Jurkat, Clone E6-1 (cell line): ENCODE data around the gene LFNG.

ENCODE experiments used
- DNase-seq: peaks from one replicate; pipeline ENCODE4 v3.0.0-alpha.2; 2011; ENCODE audit warnings: low read depth, low spot score
- H3K4me3 ChIP-seq: 2 replicates; pipeline ENCODE4 v1.5.1; 2011; ENCODE audit warnings: mild to moderate bottlenecking, low read length, control low read depth, moderate library complexity

LFNG gene

DNA sequence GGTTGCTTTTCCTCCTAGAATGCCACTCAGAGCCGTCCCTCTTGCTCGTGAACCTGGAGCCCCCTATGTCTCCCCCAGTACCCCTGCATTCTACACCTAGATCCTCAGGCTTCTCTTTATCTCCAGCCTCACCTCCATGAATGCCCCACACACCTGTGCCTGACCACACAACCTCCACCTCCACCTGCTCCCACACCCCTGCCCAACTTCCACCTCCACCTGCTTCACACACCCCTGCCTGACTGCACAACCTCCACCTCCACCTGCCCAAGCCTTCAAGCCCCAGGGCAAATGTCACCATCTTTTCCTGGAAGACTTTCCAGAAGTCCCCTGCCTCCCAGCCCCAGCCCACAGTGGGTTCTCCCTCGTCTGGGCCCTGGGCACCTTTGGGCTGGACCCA, 6.9 kb upstream of the LFNG start:
- H3K4me3 ChIP-seq: no peak overlapping the region
- no peak for DNase-seq

GRCh38 chr7:2513702-2514101, 5.9 kb upstream of the LFNG start:
- H3K4me3 ChIP-seq: no peak overlapping the region
- no peak for DNase-seq

- no peak overlapping the region for H3K4me3 ChIP-seq
- DNase-seq: no peak
Measured at GRCh38 chr7:2514473-2515423, 4.8 kb upstream of the LFNG start.

- no peak for DNase-seq
Measured at GRCh38 chr7:2515424-2516193, 4.0 kb upstream of the LFNG start.

GRCh38 chr7:2516194-2516555, 3.4 kb upstream of the LFNG start:
- no peak for DNase-seq

More at GRCh38 chr7:2515424-2516193, 4.0 kb upstream of the LFNG start:
- H3K4me3 ChIP-seq: no peak overlapping the region

DNA sequence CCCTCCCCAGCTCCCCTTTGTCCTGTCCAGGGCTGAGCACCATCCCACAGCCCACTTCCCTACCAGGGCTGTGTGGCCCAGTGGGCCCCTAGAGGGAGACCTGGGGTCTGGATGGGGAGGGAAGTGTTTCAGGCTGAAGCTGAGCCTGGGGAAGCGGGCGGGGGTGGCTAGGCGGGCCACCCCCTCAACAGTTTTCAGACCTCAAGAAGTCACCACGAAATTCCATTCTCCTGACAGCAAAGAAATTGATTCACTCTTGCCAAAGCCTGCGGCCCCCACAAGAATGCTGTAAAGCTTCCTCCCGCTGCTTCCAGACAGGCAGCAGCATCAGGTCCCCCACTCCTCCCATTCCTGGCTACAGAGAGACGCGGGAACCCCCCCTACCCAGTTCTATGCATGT, 2.5 kb upstream of the LFNG start:
- no peak for DNase-seq
- no peak overlapping the region for H3K4me3 ChIP-seq

More at GRCh38 chr7:2516194-2516555, 3.4 kb upstream of the LFNG start:
- no peak overlapping the region for H3K4me3 ChIP-seq

- no peak for DNase-seq
- no peak overlapping the region for H3K4me3 ChIP-seq
Measured at GRCh38 chr7:2517678-2518507, 1.7 kb upstream of the LFNG start.

GRCh38 chr7:2518737-2519118, 846 bp upstream of the LFNG start:
- DNase-seq: no peak
- peak overlapping the region; percentile 48 for H3K4me3 ChIP-seq

GRCh38 chr7:2520131-2520760, 672 bp downstream of the LFNG start:
- no peak for DNase-seq

DNA sequence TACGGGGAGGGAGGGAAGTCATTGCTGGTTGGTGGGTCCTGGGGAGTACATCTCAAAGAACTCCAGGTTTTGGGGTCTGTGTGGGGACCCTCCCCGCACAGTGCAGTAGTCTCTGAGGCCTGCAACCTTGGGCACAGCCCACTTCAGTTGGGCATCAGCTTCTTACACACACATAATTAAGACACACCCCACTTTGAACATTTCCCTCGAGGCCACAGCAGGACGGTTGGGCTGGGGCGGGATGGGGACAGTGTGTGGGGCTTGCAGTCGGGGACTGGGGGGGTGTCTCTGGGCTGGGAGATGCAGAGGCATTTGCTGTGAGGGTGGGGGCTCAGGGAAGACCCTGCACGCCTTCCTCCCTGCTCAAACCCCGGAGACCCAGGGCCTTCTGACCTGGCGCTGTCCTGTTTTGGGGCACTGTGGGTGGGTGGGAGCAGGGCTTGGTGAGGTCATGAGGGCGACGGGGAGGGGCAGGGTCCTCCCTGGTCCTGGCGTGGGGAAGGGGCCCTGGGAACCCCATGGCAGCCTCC, 1.3 kb downstream of the LFNG start:
- no peak for DNase-seq
- H3K4me3 ChIP-seq: no peak overlapping the region

More at GRCh38 chr7:2520131-2520760, 672 bp downstream of the LFNG start:
- no peak overlapping the region for H3K4me3 ChIP-seq

DNA sequence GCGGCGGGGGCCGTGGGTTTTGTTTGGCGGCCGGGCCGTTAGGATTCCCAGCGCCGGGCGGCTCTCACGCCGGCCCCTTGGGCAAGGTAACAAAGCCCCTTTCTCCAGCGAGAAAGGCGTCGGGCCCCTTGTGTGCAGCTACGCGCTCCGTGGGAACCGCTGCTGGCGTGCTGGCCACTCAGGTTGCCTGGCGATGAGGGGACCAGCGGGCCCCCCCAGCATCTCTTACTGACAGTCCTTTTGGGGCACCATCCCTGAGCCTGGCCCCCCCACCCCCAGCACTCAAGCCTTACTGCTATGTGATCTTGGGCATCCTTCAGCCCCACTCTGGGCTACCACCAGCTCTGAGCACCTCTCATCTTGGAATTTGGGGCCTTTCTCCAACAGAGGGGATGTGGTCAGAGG, 1.8 kb downstream of the LFNG start:
- DNase-seq: no peak
- no peak overlapping the region for H3K4me3 ChIP-seq

GRCh38 chr7:2521952-2522591, 2.5 kb downstream of the LFNG start:
- H3K4me3 ChIP-seq: no peak overlapping the region
- peak; percentile 31 for DNase-seq

GRCh38 chr7:2522780-2523433, 3.3 kb downstream of the LFNG start:
- no peak for DNase-seq
- no peak overlapping the region for H3K4me3 ChIP-seq

DNA sequence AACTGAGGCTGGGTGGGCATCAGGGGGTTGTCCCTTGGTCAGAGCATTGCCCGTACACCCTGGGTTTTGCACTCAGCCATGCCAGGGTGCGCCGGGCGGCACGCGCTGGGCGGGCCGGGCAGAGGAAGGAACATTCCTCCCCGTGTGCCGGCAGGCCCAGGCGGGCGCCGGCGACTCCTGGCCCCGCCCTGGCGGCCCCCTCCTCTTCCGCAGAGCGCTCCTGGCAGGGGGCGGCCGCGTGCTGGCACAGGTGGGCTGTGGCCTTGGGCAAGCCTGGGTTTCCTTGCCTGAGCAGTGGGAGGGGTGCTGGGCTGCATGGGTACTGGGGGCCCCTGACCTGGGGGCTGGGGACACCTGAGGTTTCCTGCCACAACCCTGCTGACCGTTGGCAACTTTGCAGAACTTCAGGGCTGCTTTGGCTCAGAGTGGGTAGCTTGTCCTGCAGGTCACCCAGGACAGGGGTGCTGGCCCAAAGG, 3.9 kb downstream of the LFNG start:
- H3K4me3 ChIP-seq: no peak overlapping the region
- DNase-seq: no peak

- H3K4me3 ChIP-seq: no peak overlapping the region
- no peak for DNase-seq
Measured at GRCh38 chr7:2523941-2524807, 4.6 kb downstream of the LFNG start.

DNA sequence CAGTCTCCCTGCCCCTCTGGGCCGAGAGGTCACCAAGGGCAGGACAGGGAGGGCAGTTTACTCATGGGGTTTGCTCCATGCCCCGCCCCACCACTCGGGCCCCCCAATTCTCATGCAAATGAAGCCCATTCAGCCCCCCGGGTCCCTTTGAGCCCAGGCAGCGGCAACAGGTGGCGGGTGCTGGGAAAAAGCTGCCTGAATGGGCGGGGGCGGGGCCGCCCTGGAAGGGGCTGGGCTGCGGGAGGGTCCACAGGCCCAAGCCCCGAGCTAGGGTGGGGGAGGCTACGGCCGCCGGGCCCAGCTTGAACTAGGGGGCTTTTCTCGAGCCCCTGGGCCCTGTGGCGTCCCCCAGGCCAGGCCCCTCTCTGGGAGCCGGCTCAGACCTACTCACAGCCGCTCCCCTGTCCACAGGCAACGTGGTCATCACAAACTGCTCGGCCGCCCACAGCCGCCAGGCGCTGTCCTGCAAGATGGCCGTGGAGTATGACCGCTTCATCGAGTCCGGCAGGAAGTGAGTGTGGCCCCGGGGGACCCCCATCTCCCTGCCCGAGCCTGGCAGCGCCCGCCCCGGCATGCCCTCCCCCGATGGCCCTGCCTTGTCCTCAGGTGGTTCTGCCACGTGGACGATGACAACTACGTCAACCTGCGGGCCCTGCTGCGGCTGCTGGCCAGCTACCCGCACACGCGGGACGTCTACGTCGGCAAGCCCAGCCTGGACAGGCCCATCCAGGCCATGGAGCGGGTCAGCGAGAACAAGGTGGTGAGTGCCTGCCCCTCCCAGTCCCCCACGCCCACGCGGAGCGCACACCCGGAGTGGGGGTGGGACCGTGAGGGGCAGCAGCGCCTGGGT, 5.5 kb downstream of the LFNG start:
- no peak for DNase-seq
- no peak overlapping the region for H3K4me3 ChIP-seq
